ENCODE results near the gene NDUFB7.
"Not testable (repeated sequence)": the region's sequence is repeated elsewhere in the genome, so short reads cannot be mapped to it uniquely, and the experiment has no call there.

DNA sequence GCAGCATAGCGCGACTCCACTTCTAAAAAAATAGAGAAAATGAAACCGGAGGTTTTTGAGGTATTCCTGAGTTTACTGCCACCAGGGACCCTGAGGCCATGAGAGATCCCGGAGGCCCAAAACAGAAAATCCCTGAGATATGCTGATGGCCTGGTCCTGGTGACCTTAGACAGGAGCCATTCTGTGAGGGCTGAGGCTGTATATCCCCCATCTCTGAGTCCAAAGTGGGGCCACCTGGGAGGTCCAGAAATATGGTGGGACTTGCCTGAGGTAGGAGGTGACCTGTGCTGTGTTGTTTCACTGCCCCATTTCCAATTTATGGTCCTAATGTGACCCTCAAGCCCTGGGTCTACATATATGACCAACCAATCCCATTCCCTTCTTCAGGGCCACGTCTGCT lies 12.5 kb upstream of the NDUFB7 start:
- TF ChIP-seq, protein P1, sequence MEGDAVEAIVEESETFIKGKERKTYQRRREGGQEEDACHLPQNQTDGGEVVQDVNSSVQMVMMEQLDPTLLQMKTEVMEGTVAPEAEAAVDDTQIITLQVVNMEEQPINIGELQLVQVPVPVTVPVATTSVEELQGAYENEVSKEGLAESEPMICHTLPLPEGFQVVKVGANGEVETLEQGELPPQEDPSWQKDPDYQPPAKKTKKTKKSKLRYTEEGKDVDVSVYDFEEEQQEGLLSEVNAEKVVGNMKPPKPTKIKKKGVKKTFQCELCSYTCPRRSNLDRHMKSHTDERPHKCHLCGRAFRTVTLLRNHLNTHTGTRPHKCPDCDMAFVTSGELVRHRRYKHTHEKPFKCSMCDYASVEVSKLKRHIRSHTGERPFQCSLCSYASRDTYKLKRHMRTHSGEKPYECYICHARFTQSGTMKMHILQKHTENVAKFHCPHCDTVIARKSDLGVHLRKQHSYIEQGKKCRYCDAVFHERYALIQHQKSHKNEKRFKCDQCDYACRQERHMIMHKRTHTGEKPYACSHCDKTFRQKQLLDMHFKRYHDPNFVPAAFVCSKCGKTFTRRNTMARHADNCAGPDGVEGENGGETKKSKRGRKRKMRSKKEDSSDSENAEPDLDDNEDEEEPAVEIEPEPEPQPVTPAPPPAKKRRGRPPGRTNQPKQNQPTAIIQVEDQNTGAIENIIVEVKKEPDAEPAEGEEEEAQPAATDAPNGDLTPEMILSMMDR (IDR thresholded peaks at IDR 0.05) = not testable (repeated sequence)
- TF ChIP-seq POLR2A (IDR thresholded peaks at IDR 0.05) = not testable (repeated sequence)

Data from heart left ventricle (tissue), 13 donors.